ENCODE measurements around the gene MAGED4. TPM values are rescaled to one million over a fixed set of nuclear protein-coding genes. Genes with fewer than 3 reads are reported as not detected.
"Not testable (repeated sequence)": the region's sequence is repeated elsewhere in the genome, so short reads cannot be mapped to it uniquely, and the experiment has no call there.

Gene MAGED4
- total RNA-seq, result 10 to 100 TPM; 74.5 to 78.4 TPM
- polyA plus RNA-seq (2013, experiment 1 of 2), result 100 TPM
- polyA plus RNA-seq (2013, experiment 2 of 2), result 95.6 TPM
- long read RNA-seq, experiment 1, partial matches to known transcripts, result 19 of 28 reads
- long read RNA-seq, experiment 1, other reads (novel, unspliced or antisense), result 3 of 28 reads
- long read RNA-seq, experiment 2, transcript MAGED4-204 (13 exons, 2,578 nt), result major isoform, 91 of 360 reads
- long read RNA-seq, experiment 2, transcript MAGED4-210 (13 exons, 2,483 nt), result minor isoform, 37 of 360 reads
- long read RNA-seq, experiment 2, partial matches to known transcripts, result 22 of 360 reads
- long read RNA-seq, experiment 2, other reads (novel, unspliced or antisense), result 206 of 360 reads
- long read RNA-seq, experiment 3, transcript MAGED4-204 (13 exons, 2,578 nt), result major isoform, 198 of 588 reads
- long read RNA-seq, experiment 3, transcript MAGED4-210 (13 exons, 2,483 nt), result minor isoform, 80 of 588 reads
- long read RNA-seq, experiment 3, partial matches to known transcripts, result 33 of 588 reads
- long read RNA-seq, experiment 3, other reads (novel, unspliced or antisense), result 275 of 588 reads
- long read RNA-seq, experiment 4, partial matches to known transcripts, result 5 of 7 reads
- long read RNA-seq, experiment 4, other reads (novel, unspliced or antisense), result 0 of 7 reads

DNA sequence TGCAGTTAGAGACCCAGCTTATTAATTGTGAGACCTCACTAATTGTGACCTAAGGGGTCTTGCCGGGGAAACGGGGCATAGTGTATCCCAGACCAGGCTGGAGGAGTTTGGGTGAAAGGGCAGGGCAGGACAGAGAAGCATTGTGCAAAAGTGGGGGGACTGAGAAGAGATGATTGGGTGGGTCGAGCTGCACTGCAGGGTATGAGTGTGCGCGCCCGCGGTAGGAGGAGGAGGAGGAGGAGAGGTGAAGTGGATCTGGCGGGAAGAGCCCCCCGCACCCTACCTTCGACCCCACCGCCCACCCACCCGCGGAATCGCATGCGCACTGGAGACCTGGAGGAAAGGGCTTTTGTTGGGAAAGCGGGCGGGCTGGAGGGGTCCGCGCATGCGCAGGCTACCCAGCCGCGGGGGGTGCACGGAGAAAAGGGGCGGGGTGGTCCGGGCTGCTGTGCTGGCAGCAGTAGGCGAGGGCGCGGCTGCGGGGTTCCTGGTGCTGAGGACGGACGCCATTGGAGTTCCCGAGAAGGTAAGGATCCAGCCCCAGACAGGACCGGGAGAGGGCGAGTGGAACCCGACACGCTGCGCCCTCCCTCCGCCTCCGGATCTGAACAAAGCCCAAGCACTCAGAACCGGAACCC, at the start of gene MAGED4:
Gene MAGED4, plus strand, starts transcription at position 449 of the 638 bp plus-strand sequence. CDS start 1,035 bp downstream, outside the sequence.
- H3K4me3 ChIP-seq (ENCODE audit: low read length); H3K4me1 ChIP-seq (ENCODE audit: control insufficient read depth, insufficient read depth, low read length); H3K9ac ChIP-seq (ENCODE audit: extremely low read depth, low read length, poor library complexity, severe bottlenecking); H3K27me3 ChIP-seq (ENCODE audit: control insufficient read depth, insufficient read depth, low read length, poor library complexity, severe bottlenecking); H3K27me3 Mint-ChIP-seq (ENCODE audit: insufficient read depth); H3K4me3 Mint-ChIP-seq; DNase-seq; H3K9me3 ChIP-seq (ENCODE audit: control insufficient read depth, low read length); H3K4me1 Mint-ChIP-seq; H3K36me3 Mint-ChIP-seq (ENCODE audit: low read depth); H3K9me3 Mint-ChIP-seq; H3K27ac ChIP-seq (ENCODE audit: low read depth, low read length); H3K36me3 ChIP-seq (ENCODE audit: control insufficient read depth, insufficient read depth, low read length); H3K27ac Mint-ChIP-seq: not testable (repeated sequence)
- no CpG with 5 or more reads among the region's 40 CpGs for WGBS, 2 experiments (ENCODE audit: insufficient coverage in 1 of 2, insufficient read length in 1 of 2)

DNA sequence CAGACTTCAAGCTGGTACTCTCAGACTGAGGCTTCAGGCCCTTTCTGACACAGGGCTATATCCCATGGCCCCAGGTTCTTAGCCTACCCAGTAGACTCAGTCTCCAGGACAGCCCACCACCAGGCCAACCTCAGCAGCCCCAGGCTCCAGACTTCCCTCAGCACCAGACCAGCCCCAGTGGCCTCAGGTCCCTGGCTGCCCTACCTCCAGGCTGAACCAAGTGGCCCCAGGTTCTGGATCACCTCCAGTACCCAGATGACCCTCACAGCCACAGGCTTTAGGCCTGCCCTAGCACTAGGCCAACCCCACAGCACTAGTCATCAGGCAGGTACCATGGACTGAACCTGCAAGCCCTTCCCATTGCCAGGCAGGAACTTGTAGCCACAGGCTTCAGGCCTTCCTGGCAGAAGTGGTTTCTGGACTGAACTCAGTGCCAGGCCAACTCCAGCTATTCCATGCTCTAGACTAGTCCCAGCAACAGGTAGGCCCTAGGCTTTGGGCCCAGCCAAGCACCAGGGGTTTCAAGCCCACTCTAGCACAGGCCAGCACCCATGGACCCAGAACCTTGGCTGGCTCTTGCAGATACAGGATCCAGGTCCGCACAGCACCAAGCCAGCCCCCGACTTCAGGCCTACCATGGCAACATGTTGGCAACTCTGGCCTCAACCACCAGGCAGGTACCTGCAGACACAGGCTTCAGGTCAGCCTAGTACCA, 45.7 kb upstream of the MAGED4 start:
- no peaks in the 10 kb centered on the region for H3K9me3 ChIP-seq (ENCODE audit: control insufficient read depth, low read length)
- TF ChIP-seq, protein P1, sequence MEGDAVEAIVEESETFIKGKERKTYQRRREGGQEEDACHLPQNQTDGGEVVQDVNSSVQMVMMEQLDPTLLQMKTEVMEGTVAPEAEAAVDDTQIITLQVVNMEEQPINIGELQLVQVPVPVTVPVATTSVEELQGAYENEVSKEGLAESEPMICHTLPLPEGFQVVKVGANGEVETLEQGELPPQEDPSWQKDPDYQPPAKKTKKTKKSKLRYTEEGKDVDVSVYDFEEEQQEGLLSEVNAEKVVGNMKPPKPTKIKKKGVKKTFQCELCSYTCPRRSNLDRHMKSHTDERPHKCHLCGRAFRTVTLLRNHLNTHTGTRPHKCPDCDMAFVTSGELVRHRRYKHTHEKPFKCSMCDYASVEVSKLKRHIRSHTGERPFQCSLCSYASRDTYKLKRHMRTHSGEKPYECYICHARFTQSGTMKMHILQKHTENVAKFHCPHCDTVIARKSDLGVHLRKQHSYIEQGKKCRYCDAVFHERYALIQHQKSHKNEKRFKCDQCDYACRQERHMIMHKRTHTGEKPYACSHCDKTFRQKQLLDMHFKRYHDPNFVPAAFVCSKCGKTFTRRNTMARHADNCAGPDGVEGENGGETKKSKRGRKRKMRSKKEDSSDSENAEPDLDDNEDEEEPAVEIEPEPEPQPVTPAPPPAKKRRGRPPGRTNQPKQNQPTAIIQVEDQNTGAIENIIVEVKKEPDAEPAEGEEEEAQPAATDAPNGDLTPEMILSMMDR (conservative IDR thresholded peaks at IDR 0.05), result no peak
- H3K36me3 Mint-ChIP-seq (ENCODE audit: low read depth), result no peaks in the 10 kb centered on the region
- DNase-seq, result no peak
- H3K27me3 ChIP-seq (ENCODE audit: control insufficient read depth, insufficient read depth, low read length, poor library complexity, severe bottlenecking), result no peaks in the 10 kb centered on the region
- 93% methylated on average over 2 of the region's 2 CpGs; no CpG with 5 or more reads in 1 of the 2 experiments for WGBS, 2 experiments (ENCODE audit: insufficient coverage in 1 of 2, insufficient read length in 1 of 2)
- H3K27ac ChIP-seq (ENCODE audit: low read depth, low read length), result no peak overlapping the region
- no peaks in the 10 kb centered on the region for H3K4me1 Mint-ChIP-seq
- no peak overlapping the region for H3K4me3 Mint-ChIP-seq
- no peaks in the 10 kb centered on the region for H3K27me3 Mint-ChIP-seq (ENCODE audit: insufficient read depth)
- no peaks in the 10 kb centered on the region for H3K4me1 ChIP-seq (ENCODE audit: control insufficient read depth, insufficient read depth, low read length)
- no peak overlapping the region for H3K4me3 ChIP-seq (ENCODE audit: low read length)
- no peaks in the 10 kb centered on the region for H3K36me3 ChIP-seq (ENCODE audit: control insufficient read depth, insufficient read depth, low read length)
- H3K9me3 Mint-ChIP-seq, result peaks cover 36% of the 10 kb centered on the region
- no peak overlapping the region for H3K9ac ChIP-seq (ENCODE audit: extremely low read depth, low read length, poor library complexity, severe bottlenecking)
- no peak overlapping the region for H3K27ac Mint-ChIP-seq

DNA sequence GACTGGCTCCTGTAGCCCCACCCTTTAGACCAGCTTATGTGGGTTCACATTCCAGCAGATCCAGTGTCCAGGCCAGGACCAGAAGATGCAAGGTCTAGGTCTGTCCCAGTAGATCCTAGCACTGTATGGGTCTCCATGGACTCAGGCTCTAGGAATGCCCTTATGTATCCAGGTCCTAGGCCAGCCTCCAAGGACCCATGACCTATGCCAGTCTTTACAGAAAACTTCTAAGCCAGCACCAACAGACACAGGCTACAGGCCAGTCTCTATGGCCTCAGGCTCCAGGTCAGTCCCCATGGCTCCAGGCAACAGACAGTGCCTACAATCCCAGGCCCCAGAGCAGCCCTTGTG, 45.2 kb upstream of the MAGED4 start:
- Mint-ChIP-seq H3K4me1 (no peaks in the 10 kb centered on the region), H3K4me3 (no peak overlapping the region), H3K36me3 (ENCODE audit: low read depth) (no peaks in the 10 kb centered on the region), H3K9me3 (peaks cover 38% of the 10 kb centered on the region), H3K27me3 (ENCODE audit: insufficient read depth) (no peaks in the 10 kb centered on the region), H3K27ac (no peak overlapping the region)
- TF ChIP-seq, protein P1 (conservative IDR thresholded peaks at IDR 0.05), result no peak
- H3K27me3 ChIP-seq (ENCODE audit: control insufficient read depth, insufficient read depth, low read length, poor library complexity, severe bottlenecking), result no peaks in the 10 kb centered on the region
- no peaks in the 10 kb centered on the region for H3K9me3 ChIP-seq (ENCODE audit: control insufficient read depth, low read length)
- H3K4me1 ChIP-seq (ENCODE audit: control insufficient read depth, insufficient read depth, low read length), result no peaks in the 10 kb centered on the region
- no peak overlapping the region for H3K9ac ChIP-seq (ENCODE audit: extremely low read depth, low read length, poor library complexity, severe bottlenecking)
- H3K36me3 ChIP-seq (ENCODE audit: control insufficient read depth, insufficient read depth, low read length), result no peaks in the 10 kb centered on the region
- no peak overlapping the region for H3K4me3 ChIP-seq (ENCODE audit: low read length)
- DNase-seq, result no peak
- H3K27ac ChIP-seq (ENCODE audit: low read depth, low read length), result no peak overlapping the region

Measured in endodermal cell (in vitro differentiated cells).